Activated T-cell treated with anti-CD3 and anti-CD28 coated beads, Interleukin-2, amount 50 U/mL, for 1 hour (primary cell): ENCODE data around the gene PRKAR2B.

Source experiments
- DNase-seq: peaks from one replicate; pipeline ENCODE4 v3.0.0-alpha.2; 2020

PRKAR2B gene

DNA sequence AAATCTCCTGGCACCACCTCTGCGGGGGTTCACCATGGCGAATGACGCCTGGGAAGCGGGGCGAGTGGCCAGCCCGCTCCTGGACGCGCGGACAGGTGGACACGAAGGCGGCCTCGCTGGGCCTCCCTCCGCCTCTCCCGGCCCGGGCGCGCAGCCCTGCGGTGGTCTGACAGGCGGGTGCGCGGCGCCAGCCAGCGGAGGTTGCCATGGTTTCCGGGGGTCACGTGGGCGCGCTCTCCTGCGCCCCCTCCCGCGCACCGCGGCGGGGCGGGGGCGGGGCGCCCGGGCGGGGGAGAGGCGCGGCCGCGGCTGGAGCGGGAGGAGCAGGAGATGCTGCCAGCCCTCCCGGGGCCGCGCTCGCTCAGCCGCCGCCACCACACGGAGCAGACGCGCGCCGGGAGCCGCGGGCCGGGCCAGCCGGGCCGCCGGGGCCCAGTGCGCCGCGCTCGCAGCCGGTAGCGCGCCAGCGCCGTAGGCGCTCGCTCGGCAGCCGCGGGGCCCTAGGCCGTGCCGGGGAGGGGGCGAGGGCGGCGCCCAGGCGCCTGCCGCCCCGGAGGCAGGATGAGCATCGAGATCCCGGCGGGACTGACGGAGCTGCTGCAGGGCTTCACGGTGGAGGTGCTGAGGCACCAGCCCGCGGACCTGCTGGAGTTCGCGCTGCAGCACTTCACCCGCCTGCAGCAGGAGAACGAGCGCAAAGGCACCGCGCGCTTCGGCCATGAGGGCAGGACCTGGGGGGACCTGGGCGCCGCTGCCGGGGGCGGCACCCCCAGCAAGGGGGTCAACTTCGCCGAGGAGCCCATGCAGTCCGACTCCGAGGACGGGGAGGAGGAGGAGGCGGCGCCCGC is at the start of gene PRKAR2B:
TSS of gene PRKAR2B (plus strand) at position 359 of the 848 bp plus-strand sequence. CDS start at position 562, 203 bp downstream.
- DNase-seq = peak; percentile 85

DNA sequence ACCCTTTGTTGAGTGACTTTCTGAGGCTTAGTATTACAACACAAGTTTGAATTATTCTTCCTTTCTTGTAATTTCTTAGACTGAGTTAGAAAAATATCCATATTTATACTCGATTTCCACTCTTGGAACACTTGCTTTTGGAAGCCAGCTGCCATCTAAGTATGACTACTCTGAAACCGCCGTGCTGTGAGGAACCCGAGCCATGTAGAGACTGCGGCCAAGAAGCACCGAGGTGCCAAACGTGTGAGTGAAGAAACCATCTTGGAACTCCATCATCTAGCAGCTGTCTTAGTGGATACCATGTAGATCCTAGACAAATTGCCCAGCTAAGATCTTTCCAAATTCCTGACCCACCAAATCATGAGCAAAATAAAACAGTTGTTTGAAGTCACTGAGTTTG is 49.7 kb upstream of the PRKAR2B start:
- DNase-seq = no peak

DNA sequence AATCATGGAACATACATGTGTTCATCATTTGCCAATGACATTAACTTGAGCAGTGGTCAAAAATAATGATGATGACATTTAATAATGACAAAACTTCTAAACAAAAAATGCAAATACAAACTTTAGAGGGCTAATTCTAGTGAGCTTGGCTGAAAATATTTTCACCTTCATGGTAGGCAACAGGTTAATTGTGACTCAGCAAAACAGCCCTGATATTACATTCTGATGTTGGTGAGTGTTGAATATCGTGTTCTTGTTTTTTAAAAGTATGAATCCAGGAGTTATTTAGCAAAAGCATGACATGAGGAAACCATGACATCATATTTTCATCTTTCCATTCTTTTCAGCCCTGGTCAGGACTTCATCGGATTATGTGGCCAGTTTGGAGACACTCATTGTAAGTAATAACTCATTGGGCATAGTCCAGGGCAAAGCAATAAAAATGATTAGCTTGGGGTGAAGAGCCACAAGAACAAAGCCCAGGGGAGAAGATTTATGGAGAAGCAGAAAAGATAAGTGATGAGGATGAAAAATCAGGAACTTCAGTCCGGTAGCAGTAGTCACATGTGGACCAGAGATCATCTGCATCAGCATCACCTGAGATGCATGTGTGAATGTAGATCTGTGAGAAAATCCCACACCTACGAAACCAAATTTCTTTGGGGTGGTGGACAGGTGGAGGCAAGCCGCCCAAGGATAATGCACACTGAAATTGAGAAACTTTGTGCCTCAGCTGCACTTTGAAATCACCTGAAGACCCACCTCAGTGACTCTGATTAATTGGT is 46.8 kb upstream of the PRKAR2B start:
- no peak for DNase-seq

DNA sequence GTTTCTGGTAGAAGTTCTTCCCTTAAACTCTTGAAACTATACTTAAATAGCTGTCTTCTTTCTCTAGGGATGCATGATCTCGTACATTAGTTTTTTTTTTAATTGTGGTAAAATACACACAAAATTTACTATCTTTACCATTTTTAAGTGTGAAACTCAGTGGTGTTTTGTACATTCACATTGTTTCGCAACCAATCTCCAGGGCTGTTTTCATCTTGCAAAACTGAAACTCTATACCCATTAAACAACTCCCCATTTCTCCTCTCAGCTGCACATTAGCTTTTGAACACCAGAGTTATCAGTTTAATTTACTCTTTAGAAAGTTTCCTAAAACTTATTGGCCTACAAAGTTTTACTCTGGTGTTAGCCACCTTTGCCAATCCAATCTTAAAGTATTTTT is 45.5 kb upstream of the PRKAR2B start:
- no peak for DNase-seq

DNA sequence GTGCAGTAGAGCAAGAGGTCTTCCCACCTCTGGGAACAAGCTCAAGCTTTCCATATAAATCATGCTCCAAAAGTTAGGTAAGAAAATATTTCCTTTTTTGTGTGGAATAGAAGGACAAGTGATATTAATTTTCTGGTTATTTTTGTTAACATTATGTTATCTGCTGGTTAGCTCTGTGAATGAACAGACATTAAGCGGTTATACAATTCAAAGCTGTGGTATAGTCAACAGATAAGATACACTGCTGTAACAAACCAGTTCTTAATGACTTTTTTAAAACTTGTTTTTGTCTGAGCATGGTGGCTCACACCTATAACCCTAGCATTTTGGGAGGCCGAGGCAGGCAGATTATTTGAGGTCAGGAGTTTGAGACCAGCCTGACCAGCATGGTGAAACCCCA is 43.0 kb upstream of the PRKAR2B start:
- DNase-seq = no peak

DNA sequence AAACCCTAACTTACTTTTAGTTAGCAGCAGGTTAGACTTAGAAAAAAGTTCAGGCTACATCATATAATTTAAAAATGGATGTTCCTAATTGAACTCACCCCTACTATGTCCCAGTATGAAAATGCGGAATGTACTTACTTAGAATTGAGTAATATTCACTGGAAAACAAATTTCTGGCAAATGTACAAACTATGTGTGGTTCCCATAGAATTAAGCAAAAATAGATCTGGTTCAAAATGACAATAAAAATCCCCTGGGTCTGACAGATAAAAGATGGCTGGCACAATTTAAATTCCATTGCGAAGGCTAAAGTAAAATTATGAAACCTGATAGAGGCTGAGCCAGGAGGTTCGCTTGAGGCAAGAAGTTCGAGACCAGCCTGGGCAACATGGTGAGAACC is 42.4 kb upstream of the PRKAR2B start:
- DNase-seq = no peak

DNA sequence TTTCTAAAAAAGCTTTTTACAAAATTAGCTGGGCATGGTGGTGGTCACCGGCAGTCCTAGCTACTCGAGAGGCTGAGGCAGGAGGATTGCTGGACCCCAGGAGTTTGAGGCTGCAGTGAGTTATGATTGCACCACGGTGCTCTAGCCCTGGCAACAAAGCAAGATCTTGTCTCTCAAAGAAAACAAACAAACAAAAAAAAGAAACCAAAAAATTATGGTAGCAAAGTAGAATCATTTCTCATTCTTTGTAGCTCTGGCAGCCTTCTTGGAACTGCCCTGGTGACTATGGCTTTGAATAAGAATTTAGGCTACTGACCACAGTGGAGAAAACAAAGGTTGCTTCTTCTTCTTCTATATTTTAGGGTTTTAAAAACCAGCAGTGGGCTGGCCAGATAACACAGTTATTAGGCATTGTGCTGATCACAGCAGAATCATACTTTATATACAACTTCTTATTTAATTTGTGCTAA is 41.9 kb upstream of the PRKAR2B start:
- DNase-seq = no peak

DNA sequence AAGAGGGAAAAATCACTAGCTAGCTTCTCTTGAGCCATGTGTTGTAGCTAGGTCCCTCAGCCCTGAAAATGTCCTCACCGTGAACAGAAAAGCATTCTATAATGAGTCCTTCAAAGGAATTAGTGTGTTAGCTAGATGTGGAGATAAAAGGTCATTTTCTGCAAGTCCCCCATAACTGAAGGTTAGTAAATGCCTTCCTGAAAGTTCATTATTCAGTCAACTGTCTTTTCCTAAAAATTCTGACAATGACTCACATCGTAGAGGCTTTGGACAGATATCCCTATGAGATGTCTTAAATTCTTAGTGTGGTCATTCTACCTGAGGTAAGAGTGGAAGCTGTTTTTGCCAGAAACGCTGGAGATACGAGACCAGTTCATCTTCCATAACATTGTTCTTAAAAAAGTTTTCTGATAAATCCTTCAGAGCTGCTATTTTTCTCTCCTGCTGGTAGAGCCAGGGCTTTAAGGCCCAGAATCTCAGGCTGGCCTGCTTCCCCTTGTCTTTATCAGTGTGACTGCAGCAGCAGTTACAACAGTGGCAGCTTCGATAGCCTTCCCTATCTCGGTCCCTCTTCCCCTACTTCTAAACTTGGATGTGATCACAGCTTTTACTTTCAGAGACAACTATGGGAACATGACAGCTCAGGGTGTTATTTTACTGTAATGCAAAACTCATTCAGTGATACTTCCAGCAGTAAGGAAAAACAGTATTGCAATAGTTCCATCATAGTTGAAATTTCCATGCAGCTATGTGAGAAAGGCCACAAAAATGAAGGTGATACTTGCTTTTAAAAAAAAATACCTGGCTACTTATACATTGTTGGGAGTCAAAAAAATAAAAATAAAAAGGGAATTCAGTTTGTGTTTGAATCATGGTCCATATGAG is 37.3 kb upstream of the PRKAR2B start:
- DNase-seq = no peak

DNA sequence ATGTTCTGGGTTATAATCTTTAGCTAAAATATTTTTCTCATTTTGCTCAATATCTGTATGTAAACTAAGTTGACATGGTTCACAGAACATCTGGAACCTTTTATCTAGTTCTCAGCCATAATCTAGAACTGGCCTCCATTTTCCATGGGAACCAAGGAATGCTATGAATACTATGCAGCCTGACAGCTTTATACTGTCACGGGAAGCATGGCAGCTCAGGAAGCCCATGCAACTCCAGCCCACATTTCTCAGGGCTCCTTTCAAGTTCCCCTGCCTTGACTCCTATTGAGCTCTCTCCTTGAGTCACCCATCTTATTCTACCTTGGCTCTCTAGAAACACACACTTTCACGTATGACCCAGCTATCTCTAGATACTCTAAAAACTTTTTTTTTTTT is 36.6 kb upstream of the PRKAR2B start:
- no peak for DNase-seq

DNA sequence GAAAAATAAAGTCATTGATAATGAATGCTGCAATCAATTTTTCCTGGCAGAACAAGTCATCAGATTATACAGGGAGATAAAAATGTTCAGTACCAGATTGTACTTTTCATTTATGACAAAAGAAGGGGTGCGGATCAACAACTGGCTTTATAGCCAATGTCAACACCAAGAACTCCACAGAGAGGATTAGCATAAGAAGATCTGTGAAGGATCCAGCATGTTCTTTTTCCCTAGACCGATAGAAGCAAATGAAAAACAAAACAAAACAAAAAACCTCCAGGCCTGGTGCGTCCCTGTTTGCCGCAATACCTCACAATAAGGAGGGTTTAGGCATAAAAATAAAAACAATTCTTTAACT is 34.7 kb upstream of the PRKAR2B start:
- no peak for DNase-seq

DNA sequence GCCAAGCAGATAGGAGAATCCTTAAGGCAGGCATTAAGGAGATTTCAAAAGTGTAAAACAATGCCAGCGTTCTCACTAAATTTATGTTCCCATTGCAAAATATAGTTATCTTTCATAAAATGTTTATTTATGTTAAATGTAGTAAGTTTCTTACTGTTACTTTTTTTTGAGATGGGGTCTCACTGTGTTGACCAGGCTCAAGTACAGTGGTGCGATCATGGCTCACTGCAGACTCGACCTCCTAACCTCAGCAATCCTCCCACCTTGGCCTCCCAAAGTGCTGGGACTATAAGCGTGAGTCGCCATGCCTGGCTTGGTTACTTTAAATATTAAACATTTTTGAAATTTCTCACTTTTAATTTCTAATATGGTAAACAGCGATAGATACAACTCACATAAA is 31.8 kb upstream of the PRKAR2B start:
- DNase-seq = no peak

DNA sequence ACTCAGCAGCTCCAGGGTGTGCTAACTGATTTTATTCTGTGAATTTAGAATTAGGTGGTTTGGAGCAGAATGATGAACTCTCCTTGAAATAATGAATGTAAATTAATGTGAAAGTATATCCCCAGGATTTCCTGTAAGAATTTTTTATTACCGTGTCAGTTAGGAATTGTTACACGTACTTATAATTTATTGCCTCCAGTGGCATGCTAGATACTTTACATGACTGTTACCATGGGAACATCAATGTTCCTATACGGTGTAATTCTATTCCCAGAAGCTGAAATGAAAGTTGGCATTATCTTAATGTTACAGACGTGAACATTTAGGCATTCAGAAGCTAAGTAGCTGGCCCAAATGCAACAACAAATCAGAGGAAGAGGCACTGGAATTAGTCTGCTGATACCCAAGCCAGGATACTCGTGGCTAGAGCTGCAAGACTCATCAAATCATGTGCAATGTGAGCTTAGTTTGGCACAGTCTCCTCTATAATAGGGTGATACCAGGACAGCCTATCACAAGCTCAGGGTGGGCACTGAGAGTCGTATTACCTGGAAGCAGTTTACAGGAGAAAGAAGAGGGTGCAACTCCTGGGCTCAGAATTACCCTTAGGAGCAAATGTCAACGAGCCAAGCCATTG is 30.0 kb upstream of the PRKAR2B start:
- no peak for DNase-seq

DNA sequence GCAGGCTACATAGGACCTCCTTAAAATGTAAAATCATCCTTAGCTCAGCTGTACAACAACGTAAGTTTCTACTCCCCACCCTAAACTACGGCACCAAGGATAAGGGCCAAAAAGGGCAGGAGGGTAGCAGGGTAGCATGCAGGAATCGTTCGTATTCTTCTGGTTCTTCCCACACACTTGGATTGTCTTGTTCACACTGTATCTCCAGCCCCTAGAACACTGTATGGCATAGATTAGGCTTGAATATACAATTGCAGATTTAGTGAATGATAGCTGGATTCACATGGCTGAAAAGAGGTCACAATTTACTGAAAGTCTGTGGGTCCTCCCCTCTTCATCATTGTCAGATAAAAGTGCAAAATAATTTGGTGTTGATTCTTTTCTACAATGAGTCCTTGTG is 28.2 kb upstream of the PRKAR2B start:
- no peak for DNase-seq

DNA sequence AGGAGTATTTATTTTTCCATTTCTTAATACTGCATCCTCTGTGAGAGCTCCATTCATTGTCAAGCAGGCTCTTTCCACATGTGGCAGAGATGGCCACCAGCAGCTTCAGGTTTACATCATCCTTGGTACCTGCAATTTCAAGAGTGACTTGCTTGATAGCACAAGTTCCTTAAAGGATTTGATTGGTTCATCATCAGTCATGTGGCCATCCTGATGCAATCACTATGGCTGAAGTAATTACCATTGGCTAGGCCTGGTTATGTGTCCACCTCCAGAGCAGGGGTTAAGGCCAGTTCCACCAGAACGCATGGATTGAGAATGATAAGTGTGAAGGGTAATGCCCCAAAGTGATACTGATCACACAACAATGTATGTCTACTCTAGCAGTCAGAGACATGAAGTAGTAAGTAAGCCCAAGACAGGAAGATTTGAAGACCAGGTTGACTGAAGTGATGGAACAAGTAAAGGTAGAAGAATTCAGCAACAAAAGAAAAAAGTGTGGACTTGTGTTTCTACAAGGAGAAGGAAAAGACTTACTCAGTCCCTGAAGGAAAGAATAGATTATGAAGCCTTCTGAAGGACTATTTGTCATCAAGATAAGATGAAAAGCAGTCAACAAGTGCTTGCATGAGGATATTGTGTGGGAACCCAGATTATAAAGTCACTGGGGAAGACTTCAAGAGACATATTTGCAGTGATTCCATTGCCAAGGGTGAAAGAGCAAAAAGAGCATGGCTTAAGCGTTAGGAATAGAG is 26.4 kb upstream of the PRKAR2B start:
- DNase-seq = no peak

DNA sequence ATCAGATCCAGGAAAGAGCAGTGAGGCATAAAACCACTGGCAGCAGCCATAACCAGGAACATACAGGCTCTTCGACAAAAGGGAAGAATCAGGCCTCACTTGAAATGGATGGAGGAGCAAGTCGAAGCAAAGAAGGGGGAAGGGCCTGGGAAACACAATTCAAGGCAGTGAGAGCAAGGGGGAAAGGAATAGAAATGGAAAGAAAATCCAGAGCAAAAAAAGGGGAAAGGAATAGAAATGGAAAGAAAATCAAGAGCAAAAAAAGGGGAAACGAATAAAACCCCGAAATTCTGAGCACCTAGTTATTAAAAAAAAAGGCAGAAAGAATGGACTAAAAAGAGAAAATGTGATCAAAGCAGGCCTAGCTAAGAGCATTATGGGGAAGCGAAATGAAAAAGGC is 24.1 kb upstream of the PRKAR2B start:
- DNase-seq = no peak

DNA sequence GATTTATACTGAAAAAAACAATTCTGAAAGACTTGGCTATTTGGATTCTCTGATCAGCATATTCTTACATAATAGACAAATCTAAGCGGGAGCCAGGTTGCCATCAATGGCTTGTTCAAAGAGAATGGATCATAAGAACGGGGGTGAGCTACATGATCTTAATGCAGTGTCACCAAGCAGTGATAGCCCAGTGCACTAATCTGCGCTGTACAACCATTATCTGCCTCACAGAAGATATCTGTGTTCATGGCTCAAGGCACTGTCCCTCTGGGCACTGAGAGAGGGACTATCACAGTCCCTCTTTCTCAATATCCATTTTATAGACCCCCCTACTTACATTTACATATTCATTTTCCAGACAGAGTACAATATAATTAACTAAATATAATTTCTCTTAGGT is 22.9 kb upstream of the PRKAR2B start:
- no peak for DNase-seq

DNA sequence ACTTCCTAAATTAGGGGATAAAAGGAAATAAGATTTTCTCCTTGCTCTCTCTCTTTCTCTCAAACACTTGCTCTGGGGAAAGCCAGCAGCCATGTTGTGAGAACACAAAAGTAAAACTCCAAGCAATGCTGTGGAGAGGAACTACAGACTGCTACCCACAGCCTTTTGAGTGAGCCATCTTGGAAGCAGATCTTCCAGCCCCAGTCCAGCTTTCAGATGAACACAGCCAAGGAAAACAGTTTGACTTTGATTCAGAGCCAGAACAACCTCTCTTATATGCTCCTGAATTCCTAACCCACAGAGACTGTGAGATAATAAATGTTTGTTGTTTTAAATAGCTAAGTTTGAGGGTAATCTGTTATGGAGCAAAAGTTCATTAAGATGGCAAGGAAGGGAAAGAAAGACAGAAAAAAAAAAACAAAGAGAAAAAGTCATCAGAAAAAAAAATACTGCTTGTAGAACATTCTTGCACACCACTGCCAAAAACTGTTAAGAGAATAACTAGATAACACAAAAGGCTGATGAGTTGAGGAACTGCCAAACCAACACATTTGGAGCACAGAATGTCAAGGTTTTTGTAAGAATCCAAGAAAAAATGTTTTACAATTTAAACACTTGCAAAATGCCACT is 20.9 kb upstream of the PRKAR2B start:
- DNase-seq = no peak

DNA sequence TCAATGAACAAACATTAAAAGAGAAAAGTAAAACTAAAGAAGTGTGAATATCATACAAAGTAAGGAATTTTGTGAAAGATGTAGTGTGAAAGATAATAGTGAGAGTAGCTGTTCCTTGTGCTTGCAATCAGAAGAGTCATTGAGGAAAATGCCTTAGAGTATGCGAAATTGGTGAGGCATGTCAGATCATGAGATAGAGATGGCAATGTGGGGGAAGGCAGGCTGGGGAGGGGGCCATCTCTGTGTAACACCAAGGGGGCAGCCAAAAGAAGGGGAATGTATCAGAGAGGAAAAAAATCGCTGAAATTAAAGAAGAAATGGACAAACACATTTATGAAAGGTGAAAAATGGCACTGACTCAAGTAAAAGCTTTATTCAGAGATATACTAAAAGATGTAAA is 19.6 kb upstream of the PRKAR2B start:
- DNase-seq = no peak

DNA sequence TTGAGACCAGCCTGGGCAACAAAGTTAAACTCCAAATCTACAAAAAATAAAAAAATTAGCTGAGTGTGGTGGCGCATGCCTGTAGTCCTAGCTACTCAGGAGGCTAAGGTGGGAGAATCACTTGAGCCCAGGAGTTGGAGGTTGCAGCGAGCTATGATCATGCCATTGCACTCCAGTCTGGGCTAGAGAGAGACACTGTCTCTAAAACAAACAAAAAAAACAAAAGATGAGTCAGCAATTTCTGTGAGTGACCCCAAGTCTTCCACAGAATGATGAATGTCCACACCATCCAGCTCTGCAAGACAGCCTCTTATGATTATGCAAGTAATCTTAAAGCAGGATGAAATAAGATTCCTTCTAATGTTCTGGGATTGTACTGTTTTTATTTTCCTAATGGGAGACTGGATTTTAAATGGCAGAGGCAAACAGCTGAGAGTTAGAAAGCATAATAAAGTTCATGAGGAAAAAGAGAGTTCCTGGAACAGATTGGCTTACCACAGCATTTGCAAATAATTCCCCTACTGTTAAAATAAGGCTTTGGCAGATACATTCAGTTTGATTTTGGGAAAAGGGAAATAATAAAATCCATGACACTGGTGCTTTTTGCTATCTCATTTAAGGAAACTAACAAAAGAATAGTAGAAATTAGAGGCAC is 18.9 kb upstream of the PRKAR2B start:
- DNase-seq = no peak

DNA sequence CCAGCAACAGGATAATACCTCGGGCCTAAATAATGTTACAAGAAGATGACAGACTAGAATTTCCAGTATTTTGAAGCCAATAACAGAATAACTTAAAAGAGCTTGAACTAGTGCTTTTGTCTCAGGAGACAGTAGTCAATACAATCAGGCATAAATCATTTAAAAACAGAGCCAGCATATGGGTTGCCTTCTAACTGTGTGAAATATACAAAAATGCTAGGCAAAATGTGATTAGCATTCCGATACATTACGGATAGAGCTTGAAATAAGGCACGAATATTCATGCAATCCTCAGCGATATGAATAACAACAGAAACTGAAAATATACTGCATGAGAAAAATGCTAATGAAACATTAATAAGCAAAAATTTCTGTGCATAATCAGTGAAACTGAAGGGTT is 18.3 kb upstream of the PRKAR2B start:
- no peak for DNase-seq

DNA sequence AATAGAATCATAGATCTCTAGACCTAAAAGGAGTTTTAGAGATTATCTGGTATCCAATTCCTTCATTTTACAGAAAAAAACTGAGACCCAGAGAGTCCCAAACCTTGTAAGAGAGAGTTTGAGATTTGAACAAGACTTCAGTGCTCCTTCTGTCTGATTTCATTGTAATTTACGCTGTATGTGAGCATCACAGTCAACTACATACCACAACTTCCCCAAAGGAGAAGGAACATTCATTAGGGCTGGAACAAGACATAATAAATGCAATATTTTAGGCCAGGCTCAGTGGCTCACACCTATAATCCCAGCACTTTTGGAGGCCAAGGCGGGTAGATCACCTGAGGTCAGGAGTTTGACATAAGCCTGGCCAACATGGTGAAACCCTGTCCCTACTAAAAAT is 17.3 kb upstream of the PRKAR2B start:
- DNase-seq = no peak
